HepG2 (cell line): ENCODE data around the gene SERAC1. TPM values are rescaled to one million over a fixed set of nuclear protein-coding genes. Genes with fewer than 3 reads are reported as not detected.

Experiments
- ATAC-seq: fragments of 200-7000 bp; cut with Tn5 transposase; 3 replicates; pipeline ENCODE4 v1.9.1; 2020; ENCODE audit warnings: mild to moderate bottlenecking, moderate library complexity
- BruUV-seq: library from RNA; stranded (reverse); fragments of 400-500 nt; replicated peaks from 2 replicates; lab custom pipeline; 2021; lab: Mats Ljungman, UMichigan
- CTCF ChIA-PET: fragments of 300-600 bp; formaldehyde crosslinking; extraction: SDS; loops from one replicate; lab custom pipeline; 2021; ENCODE audit warnings: low total read pairs, inconsistent platforms, low intra/inter-chr PET ratio; lab: Yijun Ruan, JAX
- POLR2A ChIA-PET: fragments of 350-600 bp; sonication (Branson Sonifier 250); formaldehyde crosslinking; loops from one replicate; lab custom pipeline; 2020; ENCODE audit warnings: antibody characterized with exemption, inconsistent platforms; lab: Yijun Ruan, JAX
- DNase-seq: peaks from one replicate; pipeline ENCODE4 v3.0.0-alpha.2; 2015; ENCODE audit warnings: low spot score
- FAIRE-seq: peaks from 3 replicates; lab custom pipeline; 2011; peaks lifted over from hg19 to GRCh38; lab: Jason Lieb, UNC
- H2AFZ ChIP-seq: one replicate; pipeline ENCODE4 v1.6.1; 2011; ENCODE audit warnings: low read length, inconsistent platforms
- H3K27ac ChIP-seq: fragments of 300-600 bp; 3 replicates; pipeline ENCODE4 v1.8.0; 2011; ENCODE audit warnings: mixed run types, mild to moderate bottlenecking, mixed read lengths, low read length, inconsistent platforms; ENCODE audit not compliant: insufficient read depth; ENCODE audit errors: extremely low read length
- H3K27me3 ChIP-seq, 2 experiments: fragments of 200-600 bp in 1 of 2; 2 replicates in 1 of 2; 3 replicates in 1 of 2; pipeline versions ENCODE4 v1.6.0 to v1.8.0; 2011; ENCODE audit warnings: low read length in 2 of 2, mild to moderate bottlenecking in 2 of 2, moderate library complexity in 2 of 2, inconsistent platforms in 1 of 2; ENCODE audit not compliant: insufficient read depth in 2 of 2, control insufficient read depth in 1 of 2
- H3K36me3 ChIP-seq, 2 experiments: fragments of 200-600 bp in 1 of 2; replicated peaks in 1 of 2; 2 replicates in 1 of 2; 3 replicates in 1 of 2; pipeline versions ENCODE4 v1.5.1 to v1.8.0; 2011; ENCODE audit warnings: low read length in 2 of 2, inconsistent platforms in 1 of 2; ENCODE audit not compliant: insufficient read depth in 2 of 2, control insufficient read depth in 1 of 2
- H3K4me1 ChIP-seq: 2 replicates; pipeline ENCODE4 v1.5.1; 2012; ENCODE audit warnings: low read length, inconsistent platforms; ENCODE audit not compliant: insufficient read depth
- H3K4me2 ChIP-seq: 2 replicates; pipeline ENCODE4 v1.6.0; 2011; ENCODE audit warnings: low read depth, low read length, inconsistent platforms
- H3K4me3 ChIP-seq, 3 experiments: fragments of 200-600 bp in 1 of 3; sonication (generic), shearing (Covaris generic) in 1 of 3; replicated peaks in 1 of 3; 2 replicates each; pipeline ENCODE4 v1.5.1; 2011 to 2016; ENCODE audit warnings: low read length in 3 of 3, inconsistent platforms in 2 of 3, low read depth in 2 of 3, mild to moderate bottlenecking in 2 of 3, control low read depth in 1 of 3, mixed read lengths in 1 of 3; ENCODE audit not compliant: insufficient read depth in 1 of 3
- H3K79me2 ChIP-seq: one replicate; pipeline ENCODE4 v1.6.1; 2011; ENCODE audit warnings: low read length, inconsistent platforms; ENCODE audit not compliant: insufficient read depth
- H3K9ac ChIP-seq: 2 replicates; pipeline ENCODE4 v1.6.0; 2011; ENCODE audit warnings: mild to moderate bottlenecking, low read depth, low read length, inconsistent platforms; ENCODE audit not compliant: insufficient read depth
- H3K9me3 ChIP-seq: 2 replicates; pipeline ENCODE4 v1.5.1; 2012; ENCODE audit warnings: mild to moderate bottlenecking, low read length
- H4K20me1 ChIP-seq: 2 replicates; pipeline ENCODE4 v1.6.0; 2011; ENCODE audit warnings: inconsistent platforms, mild to moderate bottlenecking, low read length, moderate library complexity; ENCODE audit not compliant: insufficient read depth
- DBP ChIP-seq: sonication (generic); formaldehyde crosslinking; IDR thresholded peaks from 2 replicates; pipeline ENCODE4 v1.4.0; 2020; ENCODE audit warnings: missing genetic modification reagents; ENCODE audit errors: not compliant biosample characterization
- HOMEZ ChIP-seq: IDR thresholded peaks from 2 replicates; pipeline ENCODE4 v1.6.1; 2016; ENCODE audit warnings: low read depth
- KDM2A ChIP-seq: sonication (generic); formaldehyde crosslinking; IDR thresholded peaks from 2 replicates; pipeline ENCODE4 v1.4.0; 2020; ENCODE audit warnings: low read depth, missing genetic modification reagents, borderline replicate concordance
- MAZ ChIP-seq, 2 experiments: sonication (generic) in 1 of 2; formaldehyde crosslinking in 1 of 2; IDR thresholded peaks; 2 replicates each; pipeline versions ENCODE4 v1.5.0 to v1.6.1; 2012 to 2020; ENCODE audit warnings: low read depth in 2 of 2, mild to moderate bottlenecking in 2 of 2, borderline replicate concordance in 1 of 2, improper control_type of control experiment in 1 of 2, low read length in 1 of 2, missing genetic modification reagents in 1 of 2, moderate library complexity in 1 of 2
- MBNL3 ChIP-seq: fragments of 250-450 bp; sonication (Bioruptor Pico); conservative IDR thresholded peaks from 2 replicates; pipeline ENCODE4 v1.8.0; 2022; ENCODE audit warnings: mild to moderate bottlenecking, inconsistent platforms
- NFE2 ChIP-seq: sonication (generic); formaldehyde crosslinking; IDR thresholded peaks from 2 replicates; pipeline ENCODE4 v1.4.0; 2020; ENCODE audit warnings: missing genetic modification reagents
- RELA ChIP-seq: sonication (generic); formaldehyde crosslinking; IDR thresholded peaks from 2 replicates; pipeline ENCODE4 v1.4.0; 2020; ENCODE audit warnings: missing genetic modification reagents
- RORA ChIP-seq: sonication (generic); formaldehyde crosslinking; IDR thresholded peaks from 2 replicates; pipeline ENCODE4 v1.5.0; 2020; ENCODE audit warnings: mild to moderate bottlenecking, missing genetic modification reagents, moderate library complexity
- ZC3H13 ChIP-seq: sonication (generic); formaldehyde crosslinking; IDR thresholded peaks from 2 replicates; pipeline ENCODE4 v1.8.1; 2023; ENCODE audit warnings: mild to moderate bottlenecking, missing genetic modification reagents, moderate library complexity
- ZGPAT ChIP-seq: IDR thresholded peaks from 2 replicates; pipeline ENCODE4 v1.6.1; 2016; ENCODE audit warnings: mild to moderate bottlenecking
- ZIK1 ChIP-seq: sonication (generic); formaldehyde crosslinking; IDR thresholded peaks from 2 replicates; pipeline ENCODE4 v1.5.0; 2020; ENCODE audit warnings: mild to moderate bottlenecking, low read depth, missing genetic modification reagents, borderline replicate concordance
- ZNF3 ChIP-seq: IDR thresholded peaks from 2 replicates; pipeline ENCODE4 v1.7.0; 2017; ENCODE audit warnings: inconsistent platforms
- ZNF660 ChIP-seq: sonication (generic); formaldehyde crosslinking; IDR thresholded peaks from 2 replicates; pipeline ENCODE4 v1.5.1; 2020; ENCODE audit warnings: mild to moderate bottlenecking, low read depth, missing genetic modification reagents, borderline replicate concordance
- ZNF713 ChIP-seq: sonication (generic); formaldehyde crosslinking; IDR thresholded peaks from 2 replicates; pipeline ENCODE4 v1.4.0; 2020; ENCODE audit warnings: mild to moderate bottlenecking, missing genetic modification reagents
- ZNF772 ChIP-seq: sonication (generic); formaldehyde crosslinking; IDR thresholded peaks from 2 replicates; pipeline ENCODE4 v1.5.0; 2020; ENCODE audit warnings: mild to moderate bottlenecking, missing genetic modification reagents
- WGBS: methylation state at CpG from one replicate; pipeline ENCODE4 v1.1.6; 2017; ENCODE audit warnings: low lambda C conversion rate; 5-methylcytosine and 5-hydroxymethylcytosine counted together
- in situ Hi-C: cut with HindIII; loops from 2 replicates; pipeline ENCODE4 v1.10.0; 2017; ENCODE audit warnings: low pct_unique_long_range_greater_than_20kb; ENCODE audit not compliant: extremely low pct_ligation_motif_present
- intact Hi-C: fragments of 100-400 bp; cut with micrococcal nuclease; formaldehyde crosslinking; loops from one replicate; pipeline ENCODE4 v1.10.0; 2022; ENCODE audit not compliant: unreplicated experiment
- polyA plus RNA-seq, 8 experiments: library from polyadenylated mRNA; depleted of rRNA in 3 of 8; stranded (reverse) in 7 of 8; unstranded in 1 of 8; fragments of >200 nt; fragmentation: Illumina TruSeq in 4 of 8; extraction: Trizol in 4 of 8; gene quantifications; 2 replicates each; pipeline versions ENCODE4 v1.2.1 to v1.2.3, GENCODE V29; 2011 to 2016; ENCODE audit warnings: low read depth in 4 of 8, missing spikeins in 1 of 8, mixed read lengths in 1 of 8; ENCODE audit not compliant: insufficient read depth in 1 of 8
- total RNA-seq, 5 experiments: library from RNA; depleted of rRNA; stranded (reverse); fragments of >200 nt; fragmentation: Illumina TruSeq; extraction: Trizol; gene quantifications; 2 replicates each; pipeline ENCODE4 v1.2.3, GENCODE V29; 2016; ENCODE audit warnings: low read depth in 1 of 5

The SERAC1 gene
- total and polyA plus RNA-seq, 2 of the 13 experiments (the other 11 are each of a cell fraction or from before 2014, with no cell fraction given), result 4.5 to 8.1 TPM

- TF ChIP-seq HOMEZ (CRISPR knock-in tag), result no peak
- no peak for TF ChIP-seq ZC3H13 (CRISPR knock-in tag)
These were observed 46.0 kb downstream of the SERAC1 start (continued) for GRCh38 chr6:158122048-158122447.

GRCh38 chr6:158121335-158121734 is 46.7 kb downstream of the SERAC1 start:
- H3K9ac ChIP-seq, result no peak overlapping the region
- no peaks in the 10 kb centered on the region for H4K20me1 ChIP-seq
- ATAC-seq (no peak), DNase-seq (no peak), FAIRE-seq (no peak)
- H3K4me3 ChIP-seq, result no peak overlapping the region
- peaks cover 10% of the 10 kb centered on the region for H3K4me1 ChIP-seq
- H3K9me3 ChIP-seq, result no peaks in the 10 kb centered on the region
- no peak overlapping the region for H2AFZ ChIP-seq
- WGBS, result 95% methylated on average over 3 of the region's 3 CpGs
- CTCF ChIA-PET, result no interaction called here
- no peak overlapping the region for H3K4me2 ChIP-seq
- no peaks in the 10 kb centered on the region for H3K79me2 ChIP-seq
- POLR2A ChIA-PET, result no interaction called here
- in situ Hi-C loops, result no loop called here
- H3K36me3 ChIP-seq, result peaks cover 0 to 2% of the 10 kb centered on the region in 2 experiments; a peak in 2 of 5 replicates
- H3K27me3 ChIP-seq, result no peaks in the 10 kb centered on the region
- intact Hi-C loops, result no loop called here
- no TSS peak for BruUV-seq
- no peak overlapping the region for H3K27ac ChIP-seq
- TF ChIP-seq ZNF713 (no peak), RELA (no peak), ZNF772 (CRISPR knock-in tag) (no peak), ZIK1 (CRISPR knock-in tag) (no peak), NFE2 (CRISPR knock-in tag) (no peak), ZNF660 (no peak), ZGPAT (no peak), DBP (CRISPR knock-in tag) (no peak), MAZ (IDR thresholded peaks at IDR 0.05; ENCODE audit: borderline replicate concordance, low read depth, low read length) (no peak), MAZ (CRISPR knock-in tag; IDR thresholded peaks at IDR 0.05; ENCODE audit: low read depth) (no peak), ZNF3 (CRISPR knock-in tag) (no peak), KDM2A (CRISPR knock-in tag) (no peak), MBNL3 (no peak), RORA (CRISPR knock-in tag) (no peak)
